Liver (tissue), 9 donors: Measurements from ENCODE around the gene RHPN2. TPM values are rescaled to one million over a fixed set of nuclear protein-coding genes. Genes with fewer than 3 reads are reported as not detected.

Experiments used
- DNase-seq: peaks from one replicate; pipeline ENCODE4 v3.0.0-alpha.2; 2017; ENCODE audit warnings: low spot score
- H3K27ac ChIP-seq, 2 donors: one replicate each; pipeline ENCODE4 v1.7.0; 2013; ENCODE audit warnings: inconsistent platforms in 2 of 2, low read length in 2 of 2, control low read depth in 1 of 2, low read depth in 1 of 2, mild to moderate bottlenecking in 1 of 2
- H3K27me3 ChIP-seq, 4 donors: one replicate each; pipeline versions ENCODE4 v1.6.1 to v1.7.0; 2013; ENCODE audit warnings: low read length in 3 of 4, inconsistent platforms in 1 of 4, mild to moderate bottlenecking in 1 of 4, moderate library complexity in 1 of 4; ENCODE audit not compliant: control insufficient read depth in 4 of 4, insufficient read depth in 4 of 4
- H3K36me3 ChIP-seq, 4 donors: one replicate each; pipeline versions ENCODE4 v1.6.1 to v1.7.0; 2013; ENCODE audit warnings: low read length in 3 of 4, mild to moderate bottlenecking in 3 of 4, low read depth in 1 of 4, moderate library complexity in 1 of 4; ENCODE audit not compliant: control insufficient read depth in 4 of 4, insufficient read depth in 3 of 4
- H3K4me1 ChIP-seq, 4 donors: one replicate each; pipeline versions ENCODE4 v1.6.1 to v1.7.0; 2013; ENCODE audit warnings: low read length in 3 of 4, mild to moderate bottlenecking in 3 of 4, moderate library complexity in 1 of 4; ENCODE audit not compliant: control insufficient read depth in 4 of 4, insufficient read depth in 4 of 4
- H3K4me3 ChIP-seq, 3 donors: one replicate each; pipeline versions ENCODE4 v1.6.1 to v1.7.0; 2013; ENCODE audit warnings: low read length in 3 of 3, control low read depth in 1 of 3, low read depth in 1 of 3, mild to moderate bottlenecking in 1 of 3
- H3K9ac ChIP-seq, 2 donors: one replicate each; pipeline ENCODE4 v1.7.0; 2013; ENCODE audit warnings: low read length in 2 of 2, mild to moderate bottlenecking in 2 of 2, moderate library complexity in 2 of 2, control low read depth in 1 of 2, low read depth in 1 of 2
- H3K9me3 ChIP-seq, 4 donors: one replicate each; pipeline versions ENCODE4 v1.6.1 to v1.7.0; 2013; ENCODE audit warnings: low read length in 3 of 4; ENCODE audit not compliant: control insufficient read depth in 4 of 4
- ATF3 ChIP-seq: IDR thresholded peaks from 2 replicates; pipeline ENCODE4 v1.6.1; 2016; ENCODE audit warnings: antibody characterized with exemption
- CTCF ChIP-seq: fragments of 150-350 bp; IDR thresholded peaks from 2 replicates; pipeline ENCODE4 v1.5.1; 2017; ENCODE audit warnings: improper control_type of control experiment, low read depth, low read length; ENCODE audit not compliant: missing input control
- EGR1 ChIP-seq, 2 donors: IDR thresholded peaks; 2 replicates each; pipeline ENCODE4 v1.6.1; 2016 to 2018; ENCODE audit warnings: antibody characterized with exemption in 2 of 2, low read depth in 2 of 2
- FOXA1 ChIP-seq: IDR thresholded peaks from 2 replicates; pipeline ENCODE4 v1.6.1; 2016; ENCODE audit warnings: antibody characterized with exemption
- GABPA ChIP-seq, 2 donors: IDR thresholded peaks in 1 of 2; conservative IDR thresholded peaks in 1 of 2; 2 replicates each; pipeline ENCODE4 v1.6.1; 2016; ENCODE audit warnings: antibody characterized with exemption in 2 of 2, mild to moderate bottlenecking in 1 of 2, moderate library complexity in 1 of 2
- HNF4A ChIP-seq, 2 donors: conservative IDR thresholded peaks; 2 replicates each; pipeline ENCODE4 v1.6.1; 2016; ENCODE audit warnings: antibody characterized with exemption in 2 of 2, mild to moderate bottlenecking in 2 of 2
- HNF4G ChIP-seq: IDR thresholded peaks from 2 replicates; pipeline ENCODE4 v1.6.1; 2016; ENCODE audit warnings: antibody characterized with exemption
- JUND ChIP-seq, 2 donors: IDR thresholded peaks; 2 replicates each; pipeline ENCODE4 v1.6.1; 2016; ENCODE audit warnings: antibody characterized with exemption in 2 of 2
- MAX ChIP-seq: IDR thresholded peaks from 2 replicates; pipeline ENCODE4 v1.6.1; 2016; ENCODE audit warnings: antibody characterized with exemption
- NR2F2 ChIP-seq: IDR thresholded peaks from 2 replicates; pipeline ENCODE4 v1.6.1; 2016; ENCODE audit warnings: antibody characterized with exemption
- RAD21 ChIP-seq, 2 donors: IDR thresholded peaks; 2 replicates each; pipeline ENCODE4 v1.6.1; 2016; ENCODE audit warnings: antibody characterized with exemption in 2 of 2, mild to moderate bottlenecking in 2 of 2
- REST ChIP-seq: IDR thresholded peaks from 2 replicates; pipeline ENCODE4 v1.6.1; 2016; ENCODE audit warnings: antibody characterized with exemption, mild to moderate bottlenecking
- RXRA ChIP-seq, 2 donors: IDR thresholded peaks; 2 replicates each; pipeline ENCODE4 v1.6.1; 2017 to 2018; ENCODE audit warnings: antibody characterized with exemption in 2 of 2, mild to moderate bottlenecking in 1 of 2
- SP1 ChIP-seq: IDR thresholded peaks from 2 replicates; pipeline ENCODE4 v1.6.1; 2018; ENCODE audit warnings: antibody characterized with exemption, mild to moderate bottlenecking
- TAF1 ChIP-seq: conservative IDR thresholded peaks from 2 replicates; pipeline ENCODE4 v1.6.1; 2016; ENCODE audit warnings: antibody characterized with exemption, mild to moderate bottlenecking
- YY1 ChIP-seq: IDR thresholded peaks from 2 replicates; pipeline ENCODE4 v1.6.1; 2016; ENCODE audit warnings: antibody characterized with exemption, mild to moderate bottlenecking
- ZBTB33 ChIP-seq: IDR thresholded peaks from 2 replicates; pipeline ENCODE4 v1.6.1; 2016; ENCODE audit warnings: antibody characterized with exemption
- WGBS: extraction: QIAGEN DNeasy Blood & Tissue Kit; methylation state at CpG from one replicate; pipeline ENCODE4 v1.1.7; 2013; 5-methylcytosine and 5-hydroxymethylcytosine counted together
- polyA plus RNA-seq, 2 donors: library from polyadenylated mRNA; stranded (reverse) in 1 of 2; unstranded in 1 of 2; fragments of 200-250 nt in 1 of 2; fragments of >200 nt in 1 of 2; fragmentation: Nextera tagmentation in 1 of 2; extraction: Ambion mirVana in 1 of 2; gene quantifications; one replicate each; pipeline versions ENCODE4 v1.2.1 to v1.2.3, GENCODE V29; 2013 to 2015
- total RNA-seq, 2 donors: library from RNA; depleted of rRNA; stranded (reverse); fragments of >200 nt; gene quantifications; one replicate each; pipeline ENCODE4 v1.2.3, GENCODE V29; 2014
- donor health status: healthy.
- donor health status: healthy.
- donor health status: healthy.
- donor health status: healthy.
- donor health status: healthy.

The RHPN2 gene
- total and polyA plus RNA-seq, 4 donors, result 7.6 to 31.5 (median 9.8) TPM

GRCh38 chr19:33008738-33009137 is 56.0 kb downstream of the RHPN2 start:
- Histone ChIP-seq H3K9me3 (no peaks in the 10 kb centered on the region), H3K27me3 (no peaks in the 10 kb centered on the region), H3K36me3 (peaks cover 11 to 19% (median 16%) of the 10 kb centered on the region in 4 donors), H3K4me3 (no peak overlapping the region), H3K9ac (no peak overlapping the region), H3K27ac (no peak overlapping the region), H3K4me1 (peaks cover 0 to 3% (median 0%) of the 10 kb centered on the region in 4 donors)
- WGBS, result 95% methylated on average over 4 of the region's 4 CpGs
- TF ChIP-seq MAX (no peak), NR2F2 (no peak), FOXA1 (no peak), HNF4G (no peak), RAD21 (IDR thresholded peaks at IDR 0.05) (no peak), ZBTB33 (no peak), JUND (IDR thresholded peaks at IDR 0.05) (no peak), YY1 (no peak), TAF1 (no peak), HNF4A (conservative IDR thresholded peaks at IDR 0.05) (no peak), CTCF (no peak), ATF3 (no peak), EGR1 (IDR thresholded peaks at IDR 0.05; ENCODE audit: low read depth in 2 of 2) (no peak), RXRA (IDR thresholded peaks at IDR 0.05) (no peak), GABPA (IDR thresholded peaks at IDR 0.05 in 1 of 2, conservative IDR thresholded peaks at IDR 0.05 in 1 of 2) (no peak), REST (no peak)
- no peak for DNase-seq

- no peak for TF ChIP-seq FOXA1
- TF ChIP-seq HNF4G, result no peak
- TF ChIP-seq RAD21 (IDR thresholded peaks at IDR 0.05), result no peak
- TF ChIP-seq SP1, result no peak
- peaks cover 1 to 18% (median 10%) of the 10 kb centered on the region in 4 donors for H3K4me1 ChIP-seq
- WGBS, result 86% methylated on average over 5 of the region's 5 CpGs
- H3K4me3 ChIP-seq, result no peak overlapping the region
- no peak overlapping the region for H3K27ac ChIP-seq
- H3K9ac ChIP-seq, result no peak overlapping the region
- H3K36me3 ChIP-seq, result peaks cover 8 to 13% (median 11%) of the 10 kb centered on the region in 4 donors
- no peaks in the 10 kb centered on the region for H3K27me3 ChIP-seq
- no peak for DNase-seq
- no peaks in the 10 kb centered on the region for H3K9me3 ChIP-seq
These were observed 59.2 kb downstream of the RHPN2 start for GRCh38 chr19:33005440-33005839.
